ENCODE data around the gene ERP27.

ERP27 gene

GRCh38 chr12:14959916-14960496 is 21.7 kb upstream of the ERP27 start:
- DNase-seq (ENCODE audit: low read depth in 2 of 2), result no peak

GRCh38 chr12:14959463-14959862 is 21.1 kb upstream of the ERP27 start:
- no peak for DNase-seq (ENCODE audit: low read depth in 2 of 2)

GRCh38 chr12:14959126-14959440 is 20.7 kb upstream of the ERP27 start:
- no peak for DNase-seq (ENCODE audit: low read depth in 2 of 2)

- DNase-seq (ENCODE audit: low read depth in 2 of 2), result no peak
Measured at GRCh38 chr12:14958361-14959125, 20.2 kb upstream of the ERP27 start.

- DNase-seq (ENCODE audit: low read depth in 2 of 2), result no peak
Measured at GRCh38 chr12:14957551-14958168, 19.3 kb upstream of the ERP27 start.

- no peak for DNase-seq (ENCODE audit: low read depth in 2 of 2)
Measured at GRCh38 chr12:14956905-14957304, 18.6 kb upstream of the ERP27 start.

- no peak for DNase-seq (ENCODE audit: low read depth in 2 of 2)
Measured at GRCh38 chr12:14956024-14956891, 17.9 kb upstream of the ERP27 start.

- DNase-seq (ENCODE audit: low read depth in 2 of 2), result no peak
Measured at GRCh38 chr12:14954269-14954668, 15.9 kb upstream of the ERP27 start.

- DNase-seq (ENCODE audit: low read depth in 2 of 2), result no peak
Measured at GRCh38 chr12:14953752-14954151, 15.4 kb upstream of the ERP27 start.

- no peak for DNase-seq (ENCODE audit: low read depth in 2 of 2)
Measured at GRCh38 chr12:14952299-14952921, 14.1 kb upstream of the ERP27 start.

GRCh38 chr12:14951851-14952250 is 13.5 kb upstream of the ERP27 start:
- no peak for DNase-seq (ENCODE audit: low read depth in 2 of 2)

GRCh38 chr12:14950982-14951746 is 12.8 kb upstream of the ERP27 start:
- no peak for DNase-seq (ENCODE audit: low read depth in 2 of 2)

- DNase-seq (ENCODE audit: low read depth in 2 of 2), result no peak
Measured at GRCh38 chr12:14950421-14950820, 12.1 kb upstream of the ERP27 start.

- DNase-seq (ENCODE audit: low read depth in 2 of 2), result no peak
Measured at GRCh38 chr12:14949631-14950030, 11.3 kb upstream of the ERP27 start.

- peak in 1 of 2 donors; percentile 27 for DNase-seq (ENCODE audit: low read depth in 2 of 2)
Measured at GRCh38 chr12:14948672-14949071, 10.3 kb upstream of the ERP27 start.

GRCh38 chr12:14946861-14947260 is 8.5 kb upstream of the ERP27 start:
- no peak for DNase-seq (ENCODE audit: low read depth in 2 of 2)

GRCh38 chr12:14946162-14946561 is 7.8 kb upstream of the ERP27 start:
- DNase-seq (ENCODE audit: low read depth in 2 of 2), result no peak

GRCh38 chr12:14942196-14942931 is 4.0 kb upstream of the ERP27 start:
- no peak for DNase-seq (ENCODE audit: low read depth in 2 of 2)

GRCh38 chr12:14941369-14941768 is 3.0 kb upstream of the ERP27 start:
- DNase-seq (ENCODE audit: low read depth in 2 of 2), result no peak

GRCh38 chr12:14937689-14938088 is 648 bp downstream of the ERP27 start:
- no peak for DNase-seq (ENCODE audit: low read depth in 2 of 2)

Data from stimulated activated CD8-positive, alpha-beta memory T cell treated with anti-CD3 and anti-CD28 coated beads, Interleukin-7, amount 100 ng/mL, for 1 hour (primary cell).